CD4-positive, alpha-beta T cell treated with Interleukin-6 at 100 ng/mL for 8 hours (primary cell): Measurements from ENCODE around the gene AKAP13.
"Not testable (repeated sequence)": the region's sequence is repeated elsewhere in the genome, so short reads cannot be mapped to it uniquely, and the experiment has no call there.

Source experiments
- DNase-seq: peaks from one replicate; pipeline ENCODE4 v3.0.0-alpha.2; 2020; ENCODE audit warnings: mixed read lengths, low spot score

Gene AKAP13

GRCh38 chr15:85564686-85565085 lies 184.3 kb downstream of the AKAP13 start:
- no peak for DNase-seq

DNA sequence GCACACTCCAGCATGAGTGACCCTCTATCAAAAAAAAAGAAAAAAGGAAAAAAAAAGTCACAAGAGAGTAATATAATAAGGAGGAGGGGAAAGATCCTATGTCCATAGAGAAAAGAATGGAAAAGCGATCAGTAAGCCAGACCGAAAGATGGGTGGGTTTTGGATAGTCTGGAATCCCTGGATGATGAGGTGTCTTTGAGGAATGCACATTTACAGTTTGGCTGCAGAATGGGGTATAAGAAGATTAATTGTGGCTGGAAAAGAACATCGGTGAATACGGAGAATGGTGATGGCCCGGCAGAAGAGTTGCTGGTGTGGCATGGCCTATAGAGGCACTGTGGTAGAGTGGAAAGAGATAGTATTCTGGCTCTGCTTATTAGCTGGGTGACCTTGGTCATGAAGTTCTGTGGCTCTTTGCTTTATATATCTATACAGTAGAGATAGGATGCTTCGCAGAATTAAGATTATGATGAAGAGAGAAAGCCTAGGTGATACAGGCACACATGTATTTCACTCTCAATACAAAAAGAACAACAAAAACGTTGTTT lies 187.9 kb downstream of the AKAP13 start:
- no peak for DNase-seq

DNA sequence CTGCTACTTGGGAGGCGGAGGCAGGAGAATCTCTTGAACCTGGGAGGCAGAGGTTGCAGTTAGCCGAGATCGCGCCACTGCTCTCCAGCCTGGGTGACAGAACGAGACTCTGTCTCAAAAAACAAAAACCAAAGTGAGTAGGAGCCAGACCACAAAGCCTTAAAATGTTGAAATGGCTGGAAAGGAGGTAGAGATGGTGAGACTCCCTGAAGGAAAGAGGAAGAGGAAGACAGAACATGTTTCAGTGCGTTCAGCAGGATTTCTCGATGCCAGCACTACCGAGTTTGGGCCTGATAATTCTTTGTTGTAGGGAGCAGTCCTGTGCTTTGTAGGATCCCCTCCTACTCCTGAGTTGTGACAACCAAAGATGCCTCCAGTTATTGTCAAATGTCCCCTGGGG lies 189.9 kb downstream of the AKAP13 start:
- DNase-seq: no peak

DNA sequence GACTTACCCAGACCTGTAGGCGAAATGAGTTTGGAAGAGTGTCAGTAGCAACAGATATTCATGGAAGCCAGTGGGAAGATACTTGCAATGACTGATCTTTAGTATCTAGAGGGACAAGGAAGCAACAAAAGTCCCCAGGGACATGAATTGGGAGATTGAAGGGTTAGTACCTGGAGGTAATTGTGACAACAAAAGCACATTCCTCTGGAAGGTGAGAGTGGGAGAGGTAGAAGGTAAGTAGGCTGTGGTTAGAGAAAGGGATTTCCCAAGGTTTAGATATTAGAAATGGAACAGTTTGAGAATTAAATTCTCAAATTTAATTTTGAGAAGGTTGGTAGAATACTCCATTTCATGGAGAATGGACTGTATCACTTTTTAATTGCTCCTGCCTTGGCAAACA lies 191.4 kb downstream of the AKAP13 start:
- DNase-seq: no peak

GRCh38 chr15:85576392-85576791 lies 196.0 kb downstream of the AKAP13 start:
- no peak for DNase-seq

- DNase-seq: no peak
Measured at GRCh38 chr15:85578941-85579701, 198.7 kb downstream of the AKAP13 start.

- DNase-seq: no peak
Measured at GRCh38 chr15:85579957-85580694, 199.7 kb downstream of the AKAP13 start.

DNA sequence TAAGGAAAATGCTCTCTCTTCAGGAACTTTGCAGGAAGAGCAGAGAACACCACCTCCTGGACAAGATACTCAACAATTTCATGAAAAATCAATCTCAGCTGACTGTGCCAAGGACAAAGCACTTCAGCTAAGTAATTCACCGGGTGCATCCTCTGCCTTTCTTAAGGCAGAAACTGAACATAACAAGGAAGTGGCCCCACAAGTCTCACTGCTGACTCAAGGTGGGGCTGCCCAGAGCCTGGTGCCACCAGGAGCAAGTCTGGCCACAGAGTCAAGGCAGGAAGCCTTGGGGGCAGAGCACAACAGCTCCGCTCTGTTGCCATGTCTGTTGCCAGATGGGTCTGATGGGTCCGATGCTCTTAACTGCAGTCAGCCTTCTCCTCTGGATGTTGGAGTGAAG lies 200.5 kb downstream of the AKAP13 start:
- peak; percentile 57 for DNase-seq

DNA sequence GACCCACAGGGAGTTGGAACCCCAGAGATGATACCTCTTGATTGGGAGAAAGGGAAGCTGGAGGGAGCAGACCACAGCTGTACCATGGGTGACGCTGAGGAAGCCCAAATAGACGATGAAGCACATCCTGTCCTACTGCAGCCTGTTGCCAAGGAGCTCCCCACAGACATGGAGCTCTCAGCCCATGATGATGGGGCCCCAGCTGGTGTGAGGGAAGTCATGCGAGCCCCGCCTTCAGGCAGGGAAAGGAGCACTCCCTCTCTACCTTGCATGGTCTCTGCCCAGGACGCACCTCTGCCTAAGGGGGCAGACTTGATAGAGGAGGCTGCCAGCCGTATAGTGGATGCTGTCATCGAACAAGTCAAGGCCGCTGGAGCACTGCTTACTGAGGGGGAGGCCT lies 201.1 kb downstream of the AKAP13 start:
- peak; percentile 48 for DNase-seq

DNA sequence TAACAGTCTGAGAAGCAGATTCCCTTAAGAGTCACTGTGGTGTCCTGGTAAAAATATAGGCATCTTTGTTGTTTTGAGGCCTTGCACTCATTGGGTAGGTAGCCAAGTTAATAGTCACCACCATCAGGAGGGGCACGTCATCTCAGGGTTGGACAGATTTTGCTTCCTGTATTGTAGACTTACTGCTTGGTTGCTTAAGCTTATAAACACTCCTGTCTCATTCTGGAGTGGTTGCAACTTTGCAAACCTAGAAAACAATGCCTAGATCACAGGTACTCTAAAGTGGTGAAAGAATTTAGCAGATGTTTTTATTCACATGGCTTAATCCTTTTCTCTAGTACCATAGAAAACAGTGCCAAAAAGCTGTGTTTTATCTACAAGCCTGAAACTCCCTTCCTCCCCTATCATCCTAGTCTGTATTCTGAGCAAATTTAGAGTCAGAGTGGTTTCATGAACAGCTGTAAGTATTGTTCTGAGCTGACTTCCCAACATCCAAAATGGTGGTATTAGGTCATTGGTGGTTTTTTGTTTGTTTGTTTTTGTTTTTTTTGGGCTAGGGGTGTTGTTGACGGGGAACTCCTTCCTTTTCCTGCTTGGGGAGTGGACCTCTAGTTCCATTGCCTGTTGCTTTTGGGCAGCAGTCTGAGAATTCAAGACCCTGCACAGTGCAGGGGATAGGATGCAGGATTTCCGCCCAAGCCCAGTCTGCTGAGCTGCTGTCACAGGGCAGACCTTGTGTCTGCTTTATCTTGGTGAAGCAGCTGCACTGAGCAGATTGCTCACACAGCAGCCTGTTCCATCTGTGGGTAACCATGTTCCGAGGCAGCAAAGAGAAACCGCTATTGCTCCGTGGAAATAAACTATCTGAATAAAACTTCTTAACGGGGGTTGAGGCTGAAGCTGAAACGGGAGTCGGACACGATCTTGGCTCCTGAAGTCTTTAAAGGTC lies 202.0 kb downstream of the AKAP13 start:
- peak; percentile 73 for DNase-seq

DNA sequence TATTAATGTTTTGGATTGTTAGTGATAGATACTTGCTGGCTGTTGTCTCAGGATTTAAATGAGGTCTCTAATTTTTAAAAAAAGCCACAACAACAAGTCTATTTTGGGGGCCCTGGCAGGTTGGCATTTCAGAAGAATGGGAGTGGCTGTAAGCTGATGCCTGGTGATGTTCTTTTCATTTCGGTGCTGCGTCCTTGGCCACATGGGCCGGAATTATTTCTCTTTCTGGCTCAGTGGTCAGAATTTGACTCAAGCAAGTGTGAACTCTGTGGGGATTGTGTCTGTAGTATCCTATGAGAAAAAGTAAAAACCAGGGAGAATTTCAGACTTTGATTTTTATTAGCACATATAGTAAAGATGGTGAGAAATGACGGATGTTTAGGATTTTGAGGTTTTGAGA lies 203.0 kb downstream of the AKAP13 start:
- no peak for DNase-seq

DNA sequence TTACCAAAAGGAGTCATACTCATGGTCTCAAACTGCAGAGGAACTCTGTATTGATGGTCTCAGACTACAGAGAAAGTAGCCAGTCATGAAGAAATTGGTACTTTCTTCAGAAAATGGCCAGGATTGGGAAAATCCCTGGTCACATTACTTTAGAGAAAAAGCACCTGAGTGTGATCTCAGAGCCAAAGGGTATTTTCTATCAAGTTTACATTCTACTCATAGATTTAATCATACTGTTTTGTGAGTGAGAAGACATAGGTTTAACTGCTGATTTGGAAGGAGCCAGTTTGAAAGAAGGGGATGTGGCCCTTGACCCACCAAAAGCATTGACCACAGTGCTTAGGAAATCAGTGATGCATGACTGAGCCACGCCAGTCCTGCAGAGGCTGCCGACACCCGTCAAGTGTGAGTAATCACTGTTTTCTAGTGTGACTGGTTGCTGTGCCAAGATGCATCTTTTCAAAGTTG lies 203.6 kb downstream of the AKAP13 start:
- DNase-seq: peak; percentile 24

DNA sequence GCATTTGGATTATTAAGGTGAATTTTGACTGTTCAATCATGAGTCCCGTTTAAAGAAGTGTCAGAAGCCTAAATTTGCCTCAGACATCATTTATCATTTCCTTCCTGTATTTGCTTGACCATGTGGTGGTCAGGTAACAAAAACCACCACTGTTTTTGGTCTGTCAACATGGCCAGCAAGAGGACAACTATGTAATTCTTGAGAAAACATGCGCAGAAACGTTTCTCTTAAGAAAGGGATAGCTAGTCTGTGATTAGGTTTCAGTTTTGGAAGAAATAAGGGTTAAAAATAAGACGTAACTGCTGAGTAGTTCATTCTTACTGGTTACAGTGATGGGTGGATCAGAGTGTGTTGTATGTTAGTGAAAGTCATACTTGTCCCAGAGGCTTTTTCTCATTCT lies 204.5 kb downstream of the AKAP13 start:
- no peak for DNase-seq

DNA sequence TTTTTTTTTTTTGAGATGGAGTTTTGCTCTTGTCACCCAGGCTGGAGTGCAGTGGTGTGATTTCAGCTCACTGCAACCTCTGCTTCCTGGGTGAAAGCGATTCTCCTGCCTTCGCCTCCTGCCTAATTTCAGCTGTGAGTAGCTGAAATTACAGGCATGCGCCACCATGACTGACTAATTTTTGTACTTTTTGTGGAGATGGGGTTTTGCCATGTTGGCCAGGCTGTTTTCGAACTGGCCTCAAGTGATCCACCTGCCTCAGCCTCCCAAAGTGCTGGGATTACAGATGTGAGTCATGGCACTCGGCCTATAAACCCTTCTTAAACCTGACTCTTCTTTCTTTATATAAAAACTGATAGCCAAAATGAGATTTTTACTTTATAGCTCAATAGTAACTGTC lies 205.8 kb downstream of the AKAP13 start:
- DNase-seq: not testable (repeated sequence)

- DNase-seq: no peak
Measured at GRCh38 chr15:85587707-85588411, 207.5 kb downstream of the AKAP13 start.

DNA sequence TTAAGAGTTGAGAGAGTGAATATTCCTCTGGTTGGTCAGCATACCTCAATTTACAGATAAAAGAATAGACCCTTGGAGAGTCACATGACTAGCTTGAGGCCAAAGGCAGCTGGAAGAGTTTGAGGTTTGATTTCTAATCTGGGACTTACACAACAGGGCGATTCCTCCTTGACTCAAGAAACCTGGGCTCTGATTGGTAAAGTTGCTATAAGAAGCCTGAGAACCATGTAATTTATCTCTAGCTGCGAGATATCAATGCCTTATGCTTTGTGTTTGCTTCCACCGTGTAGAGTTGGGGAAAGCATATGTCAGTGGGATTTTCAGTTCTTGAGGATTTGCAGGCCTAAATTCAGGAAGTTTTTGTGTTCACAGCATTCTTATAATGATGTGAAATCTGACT lies 208.3 kb downstream of the AKAP13 start:
- DNase-seq: no peak

DNA sequence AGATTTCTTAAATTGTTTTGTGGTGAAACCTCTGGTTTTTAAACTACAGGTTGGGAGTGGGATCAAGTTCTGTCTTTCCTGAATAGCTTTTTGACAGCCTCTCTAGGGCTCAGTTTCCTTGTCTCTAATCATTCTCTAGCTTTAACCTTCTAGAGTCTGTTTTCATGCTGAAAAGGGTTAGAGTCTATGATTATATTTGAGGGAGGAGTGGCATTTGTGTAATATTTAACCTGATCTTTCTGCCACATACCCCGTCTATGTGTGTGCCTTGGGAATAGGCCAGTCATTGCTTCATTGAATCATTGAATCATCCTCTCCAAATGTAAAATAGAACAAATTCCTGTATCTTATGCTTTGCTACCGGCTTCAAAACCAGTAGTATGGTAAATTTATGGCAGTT lies 209.4 kb downstream of the AKAP13 start:
- DNase-seq: no peak

DNA sequence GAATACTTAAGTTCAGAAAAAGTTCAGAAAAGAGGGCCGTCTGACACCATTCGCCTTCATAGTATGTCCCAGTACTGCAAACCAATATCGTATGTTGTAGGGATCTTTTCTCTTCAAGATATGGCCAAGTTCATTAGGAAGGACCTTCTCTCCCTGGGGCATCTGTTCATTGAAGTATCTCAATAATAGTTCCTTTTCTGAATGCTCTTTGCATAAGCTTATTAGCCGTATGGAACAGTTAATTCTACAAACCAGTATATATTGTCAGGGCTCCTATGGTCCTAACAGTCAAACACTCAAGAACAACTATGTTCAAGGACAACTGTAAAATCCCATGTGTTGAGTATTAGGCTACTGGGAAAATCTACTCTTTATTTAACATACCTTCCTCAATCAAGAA lies 211.2 kb downstream of the AKAP13 start:
- DNase-seq: no peak

DNA sequence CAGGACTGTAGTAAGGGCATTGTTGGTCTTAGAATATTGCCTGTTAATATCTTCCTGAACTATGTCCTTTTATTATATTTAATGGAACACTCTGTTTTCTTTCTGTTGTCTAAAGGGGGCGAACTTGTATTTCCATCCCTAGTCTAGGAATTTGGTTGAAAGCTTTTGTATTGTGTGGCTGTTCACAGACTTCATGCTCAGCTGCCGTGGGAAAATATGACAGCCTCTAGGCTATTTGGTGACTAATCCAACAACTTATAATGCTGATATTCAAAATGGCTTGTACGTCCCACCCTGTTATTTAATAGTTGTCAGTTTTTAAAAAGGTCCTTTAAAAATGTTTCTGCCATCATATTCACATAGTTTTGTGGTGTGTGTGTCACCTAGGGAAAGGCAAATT lies 211.7 kb downstream of the AKAP13 start:
- DNase-seq: no peak

DNA sequence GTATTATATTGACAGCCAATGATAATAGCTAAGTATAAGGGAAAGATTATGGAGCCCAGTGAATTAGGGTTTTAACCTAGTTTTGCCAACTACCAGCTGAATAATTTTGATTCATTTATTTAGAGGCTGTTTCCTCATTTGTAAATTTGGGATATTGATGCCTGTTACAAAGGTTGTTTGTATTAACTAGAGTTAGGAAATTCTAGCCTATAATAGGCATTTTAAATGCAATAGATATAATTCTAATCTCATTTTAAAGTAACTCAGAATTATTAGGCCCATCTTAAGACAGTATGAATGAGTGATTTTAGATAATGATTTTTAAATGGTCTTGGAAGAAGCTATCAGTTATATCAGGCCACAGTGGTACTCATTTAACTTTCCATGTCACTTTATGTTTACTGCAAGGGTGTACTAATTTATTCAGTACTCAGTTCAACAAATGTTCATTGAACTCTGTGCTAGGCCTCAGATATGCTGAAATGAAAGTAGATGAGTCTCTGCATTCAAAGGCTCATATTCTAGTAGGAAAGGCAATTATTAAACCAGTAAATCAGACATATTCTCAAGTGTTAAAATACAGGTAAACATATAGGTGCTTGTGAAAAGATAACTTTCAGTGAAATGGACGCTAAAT lies 213.5 kb downstream of the AKAP13 start:
- no peak for DNase-seq
